Measurements from ENCODE around the gene OR4E2.
"Not testable (repeated sequence)": the region's sequence is repeated elsewhere in the genome, so short reads cannot be mapped to it uniquely, and the experiment has no call there.

The OR4E2 gene, protein sequence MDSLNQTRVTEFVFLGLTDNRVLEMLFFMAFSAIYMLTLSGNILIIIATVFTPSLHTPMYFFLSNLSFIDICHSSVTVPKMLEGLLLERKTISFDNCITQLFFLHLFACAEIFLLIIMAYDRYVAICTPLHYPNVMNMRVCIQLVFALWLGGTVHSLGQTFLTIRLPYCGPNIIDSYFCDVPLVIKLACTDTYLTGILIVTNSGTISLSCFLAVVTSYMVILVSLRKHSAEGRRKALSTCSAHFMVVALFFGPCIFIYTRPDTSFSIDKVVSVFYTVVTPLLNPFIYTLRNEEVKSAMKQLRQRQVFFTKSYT

GRCh38 chr14:21653331-21653885 is at the start of gene OR4E2:
TSS of gene OR4E2 (plus strand) at chr14:21653835. CDS start at chr14:21665083, 11,248 bp downstream.
- DNase-seq: no peak

GRCh38 chr14:21612324-21612723 is 41.3 kb upstream of the OR4E2 start:
- DNase-seq: no peak

- DNase-seq: no peak
Measured at GRCh38 chr14:21614240-21614639, 39.4 kb upstream of the OR4E2 start.

DNA sequence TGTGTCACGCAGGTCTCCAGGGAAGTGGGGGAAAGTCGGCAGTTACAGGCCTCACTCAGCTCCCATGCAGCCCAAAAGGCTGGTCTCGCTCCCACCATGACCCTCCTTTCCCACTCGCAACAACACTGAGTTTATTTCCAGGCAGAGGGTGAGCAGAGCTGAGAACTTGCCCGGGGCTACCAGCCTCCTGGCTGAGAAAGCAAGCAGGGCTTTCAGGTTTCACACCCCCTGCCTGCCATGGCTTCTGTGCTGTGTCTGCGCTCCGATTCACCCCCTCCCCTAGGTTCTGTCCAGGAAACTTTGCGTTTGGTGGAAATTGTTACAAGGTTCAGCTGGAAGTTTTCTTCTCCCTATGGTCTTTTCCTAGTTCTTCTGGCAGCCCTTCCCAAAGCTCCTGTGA is 36.0 kb upstream of the OR4E2 start:
- no peak for DNase-seq

DNA sequence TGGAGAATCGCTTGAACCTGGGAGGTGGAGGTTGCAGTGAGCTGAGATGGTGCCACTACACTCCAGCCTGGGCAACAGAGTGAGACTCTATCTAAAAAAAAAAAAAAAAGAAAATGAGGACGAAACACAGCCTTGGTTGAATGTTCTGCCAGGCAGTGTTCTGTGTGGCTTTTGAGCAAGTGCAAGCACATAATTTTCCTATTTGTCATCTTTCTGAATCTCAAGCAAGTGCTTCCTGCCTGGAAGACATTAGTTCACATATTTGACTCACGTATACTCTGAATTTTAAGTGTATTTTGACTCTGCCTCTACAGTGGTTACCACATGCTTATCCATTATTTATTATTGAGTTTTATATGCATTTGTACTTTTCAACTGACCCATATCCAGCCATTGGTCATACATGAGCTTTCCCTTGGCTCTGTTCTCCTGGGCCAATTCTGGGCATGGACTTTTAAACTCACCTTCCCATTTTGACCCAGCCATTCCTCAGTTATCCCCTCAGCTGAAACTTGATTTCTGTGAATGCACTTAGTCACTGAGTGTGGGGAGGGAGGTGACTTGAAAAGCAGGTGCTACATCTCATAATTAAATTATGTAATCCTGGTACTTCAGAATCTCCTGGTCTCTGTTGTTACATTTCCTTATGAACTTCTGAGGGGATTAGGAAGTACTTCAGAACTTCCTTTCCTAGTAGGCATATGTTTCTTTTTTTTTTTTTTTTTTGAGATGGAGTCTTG is 27.0 kb upstream of the OR4E2 start:
- DNase-seq: no peak

- DNase-seq: not testable (repeated sequence)
Measured at GRCh38 chr14:21630503-21630902, 23.1 kb upstream of the OR4E2 start.

GRCh38 chr14:21631084-21631483 is 22.6 kb upstream of the OR4E2 start:
- DNase-seq: no peak

DNA sequence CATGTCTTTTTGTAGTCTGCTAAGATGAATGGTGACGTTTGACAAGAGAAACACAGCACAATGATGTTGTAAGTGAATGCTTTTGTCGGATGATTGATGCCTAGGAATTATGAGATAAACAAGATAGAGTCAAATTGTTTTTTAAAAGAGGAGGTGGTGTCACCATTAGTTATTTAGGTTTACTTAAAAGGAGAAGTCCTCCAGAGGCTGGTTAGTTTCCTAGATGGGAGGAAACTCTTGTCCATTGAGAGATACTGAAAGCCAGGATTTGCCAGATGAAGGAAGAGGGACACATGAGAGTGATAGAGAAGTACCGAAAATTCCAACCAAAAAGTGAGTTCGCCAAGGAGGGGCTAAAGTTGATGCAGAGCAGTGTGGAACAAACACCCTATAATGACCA is 18.8 kb upstream of the OR4E2 start, which contains the start of gene OR10G2:
OR10G2 (minus strand) TSS at position 101 of the 400 bp plus-strand sequence; CDS start at position 3, 98 bp downstream.
- DNase-seq: no peak

DNA sequence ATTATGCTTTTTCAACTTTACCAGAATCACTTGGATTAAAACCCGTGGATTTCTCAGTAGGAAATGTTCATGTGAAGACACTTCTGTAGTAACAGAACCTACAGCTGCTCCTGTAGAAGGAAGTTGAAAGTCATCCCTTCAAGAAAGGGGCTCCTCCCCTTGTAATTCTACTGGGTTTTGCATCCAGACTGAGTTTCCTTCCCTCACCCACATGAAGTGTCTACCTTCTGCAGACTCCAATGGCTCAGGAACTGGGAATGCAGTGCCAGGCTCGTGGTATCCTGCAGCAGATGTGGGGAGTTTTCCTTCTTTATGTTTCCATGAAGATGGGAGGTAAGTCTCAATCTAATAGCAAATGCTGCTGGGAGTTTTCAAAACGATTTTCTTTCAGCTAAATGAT is 11.0 kb upstream of the OR4E2 start:
- no peak for DNase-seq

DNA sequence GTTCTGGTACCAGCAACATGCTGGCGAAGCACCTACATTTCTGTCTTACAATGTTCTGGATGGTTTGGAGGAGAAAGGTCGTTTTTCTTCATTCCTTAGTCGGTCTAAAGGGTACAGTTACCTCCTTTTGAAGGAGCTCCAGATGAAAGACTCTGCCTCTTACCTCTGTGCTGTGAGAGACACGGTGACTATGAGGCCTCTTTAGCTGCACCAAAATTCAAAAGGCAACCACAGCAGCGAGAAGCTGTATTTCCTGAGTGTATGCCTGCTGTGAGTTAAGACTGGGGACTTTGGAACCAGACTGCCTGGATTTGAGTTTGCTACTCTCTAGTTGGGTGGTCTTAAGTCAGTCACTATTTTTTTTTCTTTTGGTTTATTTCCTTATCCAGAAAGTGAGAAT is 10.2 kb upstream of the OR4E2 start:
- no peak for DNase-seq

DNA sequence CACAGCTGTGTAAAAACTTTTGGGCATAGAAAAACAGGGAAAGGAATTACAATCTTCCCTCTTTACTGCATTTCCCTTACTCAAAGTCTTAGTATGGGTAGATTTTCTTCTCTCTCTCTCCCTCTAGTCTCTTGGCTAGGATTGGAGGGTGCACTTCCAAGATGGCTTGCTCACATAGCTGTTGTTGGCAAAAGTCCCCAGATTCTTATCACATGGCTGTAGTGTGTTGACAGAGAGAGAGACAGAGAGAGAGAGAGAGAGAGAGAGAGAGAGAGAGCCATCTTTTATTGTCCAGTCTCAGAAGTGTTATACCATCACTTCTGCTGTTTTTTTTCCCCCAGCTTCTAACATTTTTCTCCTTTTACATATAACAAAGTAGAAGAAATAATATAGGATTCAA is 6.3 kb upstream of the OR4E2 start:
- DNase-seq: no peak

DNA sequence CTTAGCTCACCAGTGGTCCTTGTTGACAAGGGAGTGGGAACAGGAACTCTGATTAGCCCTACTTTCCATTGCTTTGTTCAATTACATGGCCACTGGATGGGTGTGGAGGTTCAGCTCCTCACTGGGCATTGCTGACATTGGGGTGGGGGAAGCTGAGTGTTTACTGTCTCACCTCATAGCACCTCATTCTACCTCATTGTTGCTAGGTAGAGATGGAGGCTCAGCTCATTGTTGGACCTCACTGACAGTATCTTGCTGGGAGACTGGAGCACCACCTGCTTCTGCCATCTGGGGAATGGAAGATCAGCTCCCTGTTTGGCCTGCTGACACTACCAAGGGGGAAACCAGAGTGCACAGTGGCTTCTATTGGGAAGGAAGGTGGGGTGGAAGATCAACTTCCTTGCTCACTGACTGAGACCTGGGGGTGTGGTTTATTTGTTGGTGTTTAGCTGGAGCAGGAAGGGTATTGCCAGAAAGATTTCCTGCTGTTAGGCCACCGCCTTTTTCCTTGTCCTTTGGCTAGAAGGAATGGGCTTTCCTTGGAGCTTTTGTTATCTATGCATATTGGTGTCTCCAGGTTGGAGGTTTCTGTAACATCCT is 1.3 kb upstream of the OR4E2 start:
- no peak for DNase-seq

GRCh38 chr14:21654215-21654614 is 580 bp downstream of the OR4E2 start:
- DNase-seq: no peak

DNA sequence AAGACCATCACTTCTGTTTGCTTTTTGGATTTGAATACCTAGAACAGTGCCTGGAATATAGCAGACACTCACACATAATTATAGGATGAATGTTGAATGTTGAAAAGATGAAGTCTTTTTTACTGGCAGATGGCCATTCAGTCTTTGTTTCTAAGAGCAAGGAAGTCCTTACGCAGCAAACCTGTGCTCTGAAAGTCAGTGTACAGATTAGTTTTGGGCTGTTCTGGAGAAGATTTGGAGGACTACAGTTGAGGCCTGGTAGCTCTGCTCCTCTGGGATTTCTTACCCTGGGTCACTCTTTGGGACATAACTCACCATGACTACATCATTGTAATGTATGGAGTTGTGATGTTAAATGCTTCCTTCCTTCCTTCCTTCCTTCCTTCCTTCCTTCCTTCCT is 3.3 kb downstream of the OR4E2 start:
- DNase-seq: no peak

- DNase-seq: no peak
Measured at GRCh38 chr14:21668377-21668776, 14.7 kb downstream of the OR4E2 start.

GRCh38 chr14:21669284-21669683 is 15.6 kb downstream of the OR4E2 start:
- DNase-seq: no peak

- DNase-seq: no peak
Measured at GRCh38 chr14:21671371-21671770, 17.7 kb downstream of the OR4E2 start.

DNA sequence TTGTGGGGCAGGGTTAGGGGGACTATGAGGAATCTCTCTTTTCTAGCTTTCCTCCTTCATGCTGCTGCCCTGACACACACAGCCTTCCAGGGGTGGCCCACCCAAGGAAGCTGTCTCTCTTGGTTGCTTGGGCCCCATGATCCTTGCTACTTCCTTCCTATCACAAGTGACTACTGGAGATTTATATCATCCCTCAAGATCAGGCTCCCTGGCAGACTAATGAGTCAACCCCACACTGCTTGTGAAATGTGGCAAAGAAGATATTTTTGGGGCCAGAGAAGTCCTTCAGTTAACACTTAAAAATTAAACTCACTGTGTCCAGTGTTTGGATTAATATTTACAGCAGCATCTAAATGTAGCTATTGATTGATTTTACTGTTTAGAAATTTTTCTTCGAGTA is 18.5 kb downstream of the OR4E2 start:
- DNase-seq: no peak

GRCh38 chr14:21673718-21674117 is 20.1 kb downstream of the OR4E2 start, which contains the start of gene OR4E1:
TSS of gene OR4E1 (minus strand) at chr14:21673818. CDS start at chr14:21670935, 2,883 bp downstream.
- DNase-seq: no peak

GRCh38 chr14:21675566-21675965 is 21.9 kb downstream of the OR4E2 start:
- DNase-seq: no peak

DNA sequence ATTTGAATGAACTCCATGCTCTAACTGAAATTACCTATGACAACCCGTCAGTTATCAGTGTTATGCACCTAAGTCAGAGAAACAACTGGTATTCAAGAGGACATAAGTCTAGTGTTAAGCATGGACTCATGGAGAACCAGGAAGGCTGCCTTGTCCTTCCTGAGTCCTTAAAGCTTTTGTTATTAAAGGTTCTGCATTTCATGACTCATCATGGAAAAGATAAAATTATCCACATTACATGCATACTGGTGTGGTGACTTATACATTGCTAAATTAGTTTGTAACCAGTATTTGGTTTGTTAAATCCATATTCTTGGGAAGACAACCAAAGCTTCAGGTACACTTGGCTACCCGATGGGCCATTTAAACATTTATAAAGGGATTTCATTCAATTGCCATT is 26.4 kb downstream of the OR4E2 start:
- no peak for DNase-seq

DNA sequence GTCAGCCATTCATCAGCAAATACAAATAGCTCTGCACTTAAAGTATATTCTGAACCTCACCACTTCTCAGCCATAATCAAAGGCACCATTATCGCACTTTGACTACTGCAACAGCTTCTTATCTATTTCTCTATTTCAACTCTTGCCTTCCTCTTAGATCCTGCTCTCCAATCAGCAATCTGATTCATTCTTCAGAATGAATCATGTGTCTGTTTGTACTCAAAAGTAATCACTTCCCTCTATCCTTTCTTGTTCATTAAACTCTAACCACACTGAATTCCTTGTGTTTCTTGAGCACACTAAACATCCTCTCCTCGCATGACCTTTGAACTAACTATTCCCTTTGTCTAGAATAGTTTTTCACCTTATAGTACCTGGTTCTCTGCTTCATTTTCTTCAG is 32.8 kb downstream of the OR4E2 start:
- DNase-seq: no peak

DNA sequence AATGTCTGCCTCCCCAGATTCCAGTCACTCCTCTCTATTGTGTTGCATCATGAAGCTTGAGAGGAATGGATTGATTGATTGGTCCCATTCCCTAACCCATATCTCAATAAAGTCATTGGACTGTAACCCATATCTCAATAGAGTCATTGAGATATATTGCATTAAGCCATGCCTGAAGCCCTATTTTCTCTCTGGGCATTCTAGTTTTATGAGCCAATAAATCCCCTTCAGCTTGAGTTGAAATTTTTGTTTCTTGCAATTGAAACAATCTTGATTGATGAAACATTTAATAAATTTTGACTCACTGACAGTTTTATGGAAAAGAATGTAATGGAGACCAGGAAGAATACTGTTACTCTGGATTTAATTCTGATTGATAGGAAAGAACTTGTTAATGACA is 40.8 kb downstream of the OR4E2 start:
- DNase-seq: no peak

GRCh38 chr14:21697662-21698061 is 44.0 kb downstream of the OR4E2 start:
- DNase-seq: not testable (repeated sequence)
